Chondrocyte (in vitro differentiated cells): ENCODE measurements around the gene HMGB1. TPM values are rescaled to one million over a fixed set of nuclear protein-coding genes. Genes with fewer than 3 reads are reported as not detected.

Source experiments
- DNase-seq: peaks from one replicate; pipeline ENCODE4 v3.0.0; 2021; ENCODE audit warnings: mixed read lengths, low spot score
- H3K27ac Mint-ChIP-seq: one replicate; pipeline ENCODE4 v1.8.0; 2021; ENCODE audit warnings: mild to moderate bottlenecking, moderate library complexity, mixed read lengths; ENCODE audit not compliant: unreplicated experiment
- H3K27me3 Mint-ChIP-seq: 2 replicates; pipeline ENCODE4 v1.8.0; 2021; ENCODE audit warnings: low read depth, mixed read lengths
- H3K36me3 Mint-ChIP-seq: 2 replicates; pipeline ENCODE4 v1.8.0; 2021; ENCODE audit warnings: low read depth, mixed read lengths
- H3K4me1 Mint-ChIP-seq: 2 replicates; pipeline ENCODE4 v1.8.0; 2021; ENCODE audit warnings: low read depth, mild to moderate bottlenecking, mixed read lengths
- H3K4me3 Mint-ChIP-seq: one replicate; pipeline ENCODE4 v1.8.0; 2021; ENCODE audit warnings: mild to moderate bottlenecking, moderate library complexity, mixed read lengths; ENCODE audit not compliant: unreplicated experiment
- H3K9me3 Mint-ChIP-seq: 2 replicates; pipeline ENCODE4 v1.8.0; 2021; ENCODE audit warnings: low read depth, mixed read lengths
- CTCF ChIP-seq: fragments of 200-600 bp; sonication (generic); IDR thresholded peaks from 2 replicates; pipeline ENCODE4 v1.5.0; 2021; ENCODE audit warnings: antibody characterized with exemption, mild to moderate bottlenecking, moderate library complexity
- total RNA-seq: library from RNA; stranded (reverse); gene quantifications from 3 replicates; pipeline ENCODE4 v1.2.1, GENCODE V29; 2021

The HMGB1 gene
- total RNA-seq, 1 donor from 2014 or later: 182 TPM

GRCh38 chr13:30410705-30411125 lies 55.0 kb downstream of the HMGB1 start:
- H3K27ac Mint-ChIP-seq: no peak overlapping the region
- H3K4me3 Mint-ChIP-seq: no peak overlapping the region
- H3K36me3 Mint-ChIP-seq: no peaks in the 10 kb centered on the region
- no peaks in the 10 kb centered on the region for H3K9me3 Mint-ChIP-seq
- DNase-seq: no peak
- H3K4me1 Mint-ChIP-seq: peaks cover 28% of the 10 kb centered on the region
- TF ChIP-seq CTCF: no peak
- no peaks in the 10 kb centered on the region for H3K27me3 Mint-ChIP-seq

GRCh38 chr13:30409886-30410704 lies 55.6 kb downstream of the HMGB1 start:
- no peaks in the 10 kb centered on the region for H3K9me3 Mint-ChIP-seq
- H3K4me1 Mint-ChIP-seq: peaks cover 28% of the 10 kb centered on the region
- no peaks in the 10 kb centered on the region for H3K36me3 Mint-ChIP-seq
- no peak overlapping the region for H3K4me3 Mint-ChIP-seq
- DNase-seq: no peak
- TF ChIP-seq CTCF: no peak
- peak overlapping the region; percentile 81 for H3K27ac Mint-ChIP-seq
- H3K27me3 Mint-ChIP-seq: no peaks in the 10 kb centered on the region

- Mint-ChIP-seq H3K27me3 (no peaks in the 10 kb centered on the region), H3K9me3 (no peaks in the 10 kb centered on the region), H3K4me3 (peak overlapping the region; percentile 65), H3K27ac (peak overlapping the region; percentile 81), H3K36me3 (no peaks in the 10 kb centered on the region), H3K4me1 (peaks cover 28% of the 10 kb centered on the region)
- peak; percentile 94 for DNase-seq
- TF ChIP-seq CTCF: peak; percentile 83
Measured at GRCh38 chr13:30408319-30409101, 57.2 kb downstream of the HMGB1 start.

- Mint-ChIP-seq H3K36me3 (no peaks in the 10 kb centered on the region), H3K4me3 (no peak overlapping the region), H3K4me1 (peaks cover 28% of the 10 kb centered on the region), H3K27ac (no peak overlapping the region), H3K27me3 (no peaks in the 10 kb centered on the region), H3K9me3 (no peaks in the 10 kb centered on the region)
- TF ChIP-seq CTCF: no peak
- DNase-seq: no peak
Measured at GRCh38 chr13:30406779-30407416, 58.8 kb downstream of the HMGB1 start.

Other genes starting within 250 kb of the HMGB1 start
- 35.8 to 36.2 TPM (median 36.0 TPM) in 3 replicates for gene KATNAL1, start 158.4 kb downstream of the HMGB1 start, total RNA-seq
- not detected in 3 replicates for gene UBE2L5, start 43.4 kb downstream of the HMGB1 start, total RNA-seq
- gene USPL1, start 152.0 kb upstream of the HMGB1 start, total RNA-seq: 10.6 to 15.3 TPM (median 11.0 TPM) in 3 replicates